Measurements from ENCODE around the gene CHAF1B. TPM values are rescaled to one million over a fixed set of nuclear protein-coding genes. Genes with fewer than 3 reads are reported as not detected.

CHAF1B gene
- total RNA-seq, 2 donors from 2014 or later, result 4.2 to 6.3 TPM

GRCh38 chr21:36422279-36423098 is 37.3 kb downstream of the CHAF1B start:
- intact Hi-C loops (cut with DNase I), result loop anchor here (5.0 kb wide), 1 partner anchor 170 kb away; no protein-coding TSS in a partner anchor
- peak; percentile 21 for ATAC-seq
- TF ChIP-seq POLR2A (IDR thresholded peaks at IDR 0.05), result no peak
- TF ChIP-seq, protein P1, sequence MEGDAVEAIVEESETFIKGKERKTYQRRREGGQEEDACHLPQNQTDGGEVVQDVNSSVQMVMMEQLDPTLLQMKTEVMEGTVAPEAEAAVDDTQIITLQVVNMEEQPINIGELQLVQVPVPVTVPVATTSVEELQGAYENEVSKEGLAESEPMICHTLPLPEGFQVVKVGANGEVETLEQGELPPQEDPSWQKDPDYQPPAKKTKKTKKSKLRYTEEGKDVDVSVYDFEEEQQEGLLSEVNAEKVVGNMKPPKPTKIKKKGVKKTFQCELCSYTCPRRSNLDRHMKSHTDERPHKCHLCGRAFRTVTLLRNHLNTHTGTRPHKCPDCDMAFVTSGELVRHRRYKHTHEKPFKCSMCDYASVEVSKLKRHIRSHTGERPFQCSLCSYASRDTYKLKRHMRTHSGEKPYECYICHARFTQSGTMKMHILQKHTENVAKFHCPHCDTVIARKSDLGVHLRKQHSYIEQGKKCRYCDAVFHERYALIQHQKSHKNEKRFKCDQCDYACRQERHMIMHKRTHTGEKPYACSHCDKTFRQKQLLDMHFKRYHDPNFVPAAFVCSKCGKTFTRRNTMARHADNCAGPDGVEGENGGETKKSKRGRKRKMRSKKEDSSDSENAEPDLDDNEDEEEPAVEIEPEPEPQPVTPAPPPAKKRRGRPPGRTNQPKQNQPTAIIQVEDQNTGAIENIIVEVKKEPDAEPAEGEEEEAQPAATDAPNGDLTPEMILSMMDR (IDR thresholded peaks at IDR 0.05), result peak; percentile 39 to 58 (median 48)
- WGBS, 2 donors, result 43 to 48% methylated on average over 20 to 28 of the region's 28 CpGs
- no peaks in the 10 kb centered on the region for H3K9me3 ChIP-seq
- no peaks in the 10 kb centered on the region for H3K36me3 ChIP-seq (replicated peaks in 1 of 2; ENCODE audit: insufficient read depth in 1 of 2, low read depth in 2 of 2)
- no peak overlapping the region for H3K27ac ChIP-seq
- no peaks in the 10 kb centered on the region for H3K27me3 ChIP-seq
- DNase-seq, result peak; percentile 52 to 67 (median 60)
- H3K4me1 ChIP-seq, result peaks cover 15% of the 10 kb centered on the region
- H3K4me3 ChIP-seq, result no peak overlapping the region

- Histone ChIP-seq H3K4me3 (no peak overlapping the region), H3K4me1 (peaks cover 15% of the 10 kb centered on the region), H3K27me3 (no peaks in the 10 kb centered on the region), H3K9me3 (no peaks in the 10 kb centered on the region), H3K27ac (no peak overlapping the region), H3K36me3 (replicated peaks in 1 of 2; ENCODE audit: insufficient read depth in 1 of 2, low read depth in 2 of 2) (no peaks in the 10 kb centered on the region)
- intact Hi-C loops (cut with DNase I), result loop anchor here (5.0 kb wide), 1 partner anchor 168 kb away; no protein-coding TSS in a partner anchor
- no peak for DNase-seq
- no peak for ATAC-seq
- TF ChIP-seq, protein P1 (IDR thresholded peaks at IDR 0.05), result no peak
- no peak for TF ChIP-seq POLR2A (IDR thresholded peaks at IDR 0.05)
- WGBS, 2 donors, result 83 to 88% methylated on average over 12 of the region's 12 CpGs
Measured at GRCh38 chr21:36423771-36424433, 38.7 kb downstream of the CHAF1B start.

DNA sequence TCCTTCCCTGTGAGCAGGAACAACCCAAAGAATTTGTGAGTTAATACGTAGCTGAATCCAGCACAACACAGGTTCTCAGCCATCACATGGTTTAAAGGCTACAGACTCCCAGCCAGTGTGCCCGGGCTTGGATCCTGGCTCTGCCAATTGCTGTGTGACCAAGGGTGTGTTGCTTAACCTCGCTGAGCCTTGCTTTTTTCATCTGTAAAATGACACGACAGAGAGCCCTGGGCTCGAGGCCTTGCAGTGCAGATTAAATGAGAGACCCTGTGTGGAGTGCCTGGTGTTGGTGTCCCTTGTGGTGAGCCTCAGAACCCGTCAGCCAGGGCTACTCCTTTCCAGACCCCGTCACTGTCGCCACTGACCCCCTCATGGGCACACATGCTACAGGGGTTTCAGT is 39.4 kb downstream of the CHAF1B start:
- peaks cover 19% of the 10 kb centered on the region for H3K4me1 ChIP-seq
- no peaks in the 10 kb centered on the region for H3K9me3 ChIP-seq
- intact Hi-C loops (cut with DNase I), result loop anchor here (5.0 kb wide), 1 partner anchor 168 kb away; no protein-coding TSS in a partner anchor
- no peaks in the 10 kb centered on the region for H3K36me3 ChIP-seq (replicated peaks in 1 of 2; ENCODE audit: insufficient read depth in 1 of 2, low read depth in 2 of 2)
- WGBS, 2 donors, result 77 to 85% methylated on average over 7 to 8 of the region's 8 CpGs
- DNase-seq, result no peak
- H3K27me3 ChIP-seq, result no peaks in the 10 kb centered on the region
- H3K27ac ChIP-seq, result no peak overlapping the region
- no peak for TF ChIP-seq POLR2A (IDR thresholded peaks at IDR 0.05)
- TF ChIP-seq, protein P1 (IDR thresholded peaks at IDR 0.05), result no peak
- no peak overlapping the region for H3K4me3 ChIP-seq
- ATAC-seq, result no peak

GRCh38 chr21:36425286-36425685 is 40.1 kb downstream of the CHAF1B start:
- ATAC-seq, result no peak
- no peaks in the 10 kb centered on the region for H3K27me3 ChIP-seq
- no peak overlapping the region for H3K4me3 ChIP-seq
- no peaks in the 10 kb centered on the region for H3K36me3 ChIP-seq (replicated peaks in 1 of 2; ENCODE audit: insufficient read depth in 1 of 2, low read depth in 2 of 2)
- TF ChIP-seq, protein P1 (IDR thresholded peaks at IDR 0.05), result no peak
- no peak for TF ChIP-seq POLR2A (IDR thresholded peaks at IDR 0.05)
- no peaks in the 10 kb centered on the region for H3K9me3 ChIP-seq
- peaks cover 16% of the 10 kb centered on the region for H3K4me1 ChIP-seq
- no peak for DNase-seq
- intact Hi-C loops (cut with DNase I), result no loop called here
- WGBS, 2 donors, result 88 to 89% methylated on average over 6 to 9 of the region's 9 CpGs
- H3K27ac ChIP-seq, result no peak overlapping the region

Data from body of pancreas (tissue), 4 donors.